WERI-Rb-1 (cell line): ENCODE measurements around the gene BHLHA9.

Experiments
- DNase-seq: peaks from one replicate; pipeline ENCODE4 v3.0.0-alpha.2; 2020
- H3K27ac ChIP-seq: fragments of 250-450 bp; sonication (Bioruptor Pico); 2 replicates; pipeline ENCODE4 v1.5.1; 2020; ENCODE audit warnings: mild to moderate bottlenecking, moderate library complexity
- H3K27me3 ChIP-seq: fragments of 250-450 bp; sonication (Bioruptor Pico); 2 replicates; pipeline ENCODE4 v1.5.1; 2021; ENCODE audit warnings: mild to moderate bottlenecking, low read depth, moderate library complexity; ENCODE audit not compliant: insufficient read depth, severe bottlenecking
- H3K36me3 ChIP-seq: fragments of 250-450 bp; sonication (Bioruptor Pico); 2 replicates; pipeline ENCODE4 v1.5.1; 2020; ENCODE audit warnings: mild to moderate bottlenecking, moderate library complexity
- H3K4me3 ChIP-seq: 2 replicates; pipeline ENCODE4 v1.5.1; 2011; ENCODE audit warnings: low read depth, mild to moderate bottlenecking, control low read depth, low read length
- H3K9me3 ChIP-seq: fragments of 250-450 bp; sonication (Bioruptor Pico); 2 replicates; pipeline ENCODE4 v1.5.1; 2021; ENCODE audit warnings: mild to moderate bottlenecking, moderate library complexity; ENCODE audit not compliant: severe bottlenecking
- TF ChIP-seq, protein P1 (sequence below): IDR thresholded peaks from 2 replicates; pipeline ENCODE4 v1.5.1; 2011; ENCODE audit warnings: low read depth, mild to moderate bottlenecking, control low read depth, inconsistent platforms, low read length

The BHLHA9 gene

DNA sequence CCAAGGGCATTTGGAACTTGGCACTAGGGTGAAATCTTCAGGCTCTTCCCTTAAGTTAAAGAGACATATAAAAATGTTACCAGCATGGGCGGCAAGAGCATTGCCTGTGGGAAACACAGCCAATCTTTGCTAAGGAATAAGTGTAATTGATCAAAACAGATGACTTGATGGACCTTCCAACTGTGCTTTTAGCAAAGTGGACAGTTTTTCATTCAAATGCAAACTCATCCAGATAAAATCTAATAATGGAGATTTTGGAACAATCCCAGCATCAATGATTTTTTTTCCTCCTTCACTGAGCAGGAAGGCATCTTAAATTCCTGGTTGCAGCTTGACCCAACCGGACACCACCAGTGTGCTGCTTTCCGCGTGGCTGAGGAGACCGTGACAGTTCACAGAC is 42.9 kb upstream of the BHLHA9 start:
- DNase-seq = no peak
- Histone ChIP-seq H3K9me3 (no peaks in the 10 kb centered on the region), H3K27ac (no peak overlapping the region), H3K36me3 (no peaks in the 10 kb centered on the region), H3K27me3 (peaks cover 19% of the 10 kb centered on the region), H3K4me3 (no peak overlapping the region)
- TF ChIP-seq, protein P1, sequence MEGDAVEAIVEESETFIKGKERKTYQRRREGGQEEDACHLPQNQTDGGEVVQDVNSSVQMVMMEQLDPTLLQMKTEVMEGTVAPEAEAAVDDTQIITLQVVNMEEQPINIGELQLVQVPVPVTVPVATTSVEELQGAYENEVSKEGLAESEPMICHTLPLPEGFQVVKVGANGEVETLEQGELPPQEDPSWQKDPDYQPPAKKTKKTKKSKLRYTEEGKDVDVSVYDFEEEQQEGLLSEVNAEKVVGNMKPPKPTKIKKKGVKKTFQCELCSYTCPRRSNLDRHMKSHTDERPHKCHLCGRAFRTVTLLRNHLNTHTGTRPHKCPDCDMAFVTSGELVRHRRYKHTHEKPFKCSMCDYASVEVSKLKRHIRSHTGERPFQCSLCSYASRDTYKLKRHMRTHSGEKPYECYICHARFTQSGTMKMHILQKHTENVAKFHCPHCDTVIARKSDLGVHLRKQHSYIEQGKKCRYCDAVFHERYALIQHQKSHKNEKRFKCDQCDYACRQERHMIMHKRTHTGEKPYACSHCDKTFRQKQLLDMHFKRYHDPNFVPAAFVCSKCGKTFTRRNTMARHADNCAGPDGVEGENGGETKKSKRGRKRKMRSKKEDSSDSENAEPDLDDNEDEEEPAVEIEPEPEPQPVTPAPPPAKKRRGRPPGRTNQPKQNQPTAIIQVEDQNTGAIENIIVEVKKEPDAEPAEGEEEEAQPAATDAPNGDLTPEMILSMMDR = no peak

- peak; percentile 30 for DNase-seq
- no peak overlapping the region for H3K27ac ChIP-seq
- H3K36me3 ChIP-seq = no peaks in the 10 kb centered on the region
- H3K4me3 ChIP-seq = peak overlapping the region; percentile 38
- no peaks in the 10 kb centered on the region for H3K9me3 ChIP-seq
- TF ChIP-seq, protein P1 = no peak
- peaks cover 19% of the 10 kb centered on the region for H3K27me3 ChIP-seq
These were observed 42.1 kb upstream of the BHLHA9 start for GRCh38 chr17:1227917-1228780.

DNA sequence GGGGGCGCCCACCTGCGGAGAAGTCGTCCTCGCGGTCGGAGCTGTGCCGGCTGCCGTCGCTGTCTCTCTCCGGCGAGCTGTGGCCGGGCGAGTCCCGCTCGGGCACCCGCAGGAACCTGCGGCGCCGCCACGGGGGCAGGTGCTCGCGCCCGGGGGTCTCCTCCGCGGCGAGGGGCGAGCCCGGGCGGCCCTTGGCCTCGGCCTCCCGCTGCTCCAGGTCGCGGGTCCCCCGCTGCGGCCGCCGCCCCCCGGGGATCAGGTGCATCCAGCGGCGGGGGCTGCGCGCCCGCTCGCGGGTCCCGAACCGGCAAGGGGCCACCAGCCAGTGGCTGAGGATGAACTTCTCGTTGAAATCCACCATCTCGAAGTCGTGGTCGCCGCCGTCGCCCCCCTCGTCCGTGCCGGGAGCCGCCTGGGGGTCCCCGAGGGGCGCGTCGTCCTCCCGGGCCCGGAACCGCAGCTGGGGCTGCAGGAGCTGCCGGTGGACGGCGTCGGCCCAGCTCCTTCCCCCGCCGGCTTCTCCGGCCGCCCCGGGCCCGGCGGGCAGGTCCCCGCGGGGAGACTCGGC is 41.4 kb upstream of the BHLHA9 start:
- peaks cover 19% of the 10 kb centered on the region for H3K27me3 ChIP-seq
- H3K36me3 ChIP-seq = no peaks in the 10 kb centered on the region
- no peaks in the 10 kb centered on the region for H3K9me3 ChIP-seq
- TF ChIP-seq, protein P1 = no peak
- no peak for DNase-seq
- no peak overlapping the region for H3K27ac ChIP-seq
- peak overlapping the region; percentile 38 for H3K4me3 ChIP-seq

GRCh38 chr17:1229349-1229899 is 40.8 kb upstream of the BHLHA9 start:
- Histone ChIP-seq H3K9me3 (no peaks in the 10 kb centered on the region), H3K4me3 (peak overlapping the region; percentile 34), H3K27ac (no peak overlapping the region), H3K27me3 (peaks cover 19% of the 10 kb centered on the region), H3K36me3 (no peaks in the 10 kb centered on the region)
- TF ChIP-seq, protein P1 = no peak
- DNase-seq = peak; percentile 29

DNA sequence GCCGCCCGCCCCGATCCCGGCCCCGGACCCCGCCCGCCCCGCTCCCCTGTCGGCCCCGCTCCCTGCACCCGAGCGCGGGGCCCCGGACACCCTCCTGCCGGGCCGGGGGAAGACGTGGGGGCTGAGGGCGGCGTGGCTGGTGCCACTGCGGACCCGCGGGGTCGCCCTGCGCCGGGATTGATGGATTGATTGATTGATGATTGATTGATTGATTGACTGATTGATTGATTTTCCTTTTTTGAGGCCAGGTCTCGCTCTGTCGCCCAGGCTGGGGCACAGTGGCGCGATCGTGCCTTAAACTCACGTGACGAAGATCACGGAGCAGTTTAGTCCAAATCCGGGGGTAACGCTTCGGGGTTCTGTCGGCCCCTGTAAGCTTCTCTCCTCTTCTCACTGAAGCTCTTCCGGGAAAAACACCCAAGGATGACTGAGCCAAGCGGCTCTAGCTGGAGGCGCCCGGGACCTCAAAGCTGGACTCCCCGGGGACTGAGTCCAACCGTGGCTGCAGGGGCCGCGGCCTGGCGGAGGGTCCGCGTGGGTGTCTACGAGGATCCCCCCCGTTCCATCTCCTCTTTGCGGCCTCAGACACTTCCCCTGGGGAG is 40.2 kb upstream of the BHLHA9 start:
- Histone ChIP-seq H3K9me3 (no peaks in the 10 kb centered on the region), H3K4me3 (peak overlapping the region; percentile 19; the same call in 1 of the 2 replicates), H3K27me3 (peaks cover 19% of the 10 kb centered on the region), H3K36me3 (no peaks in the 10 kb centered on the region), H3K27ac (no peak overlapping the region)
- TF ChIP-seq, protein P1 = no peak
- no peak for DNase-seq
